Gastroesophageal sphincter (tissue), 4 donors: ENCODE results near the gene GON4L. TPM values are rescaled to one million over a fixed set of nuclear protein-coding genes. Genes with fewer than 3 reads are reported as not detected.
A peak's percentile ranks its signal among the peaks of the same experiment; 100 is the strongest.
"Not testable (repeated sequence)": the region's sequence is repeated elsewhere in the genome, so short reads cannot be mapped to it uniquely, and the experiment has no call there.

Experiments used
- ATAC-seq: fragments of 150-250 bp; one replicate; pipeline ENCODE4 v1.9.1; 2016; ENCODE audit warnings: mild to moderate bottlenecking, moderate library complexity
- H3K27ac ChIP-seq, 4 donors: fragments of 200-600 bp; sonication (generic) in 3 of 4; 1 replicate in 3 of 4; 2 replicates in 1 of 4; pipeline ENCODE4 v1.5.1; 2016 to 2019
- H3K27me3 ChIP-seq: fragments of 200-600 bp; sonication (generic); one replicate; pipeline ENCODE4 v1.5.1; 2019
- H3K36me3 ChIP-seq, 2 donors: fragments of 200-600 bp; sonication (generic); one replicate each; pipeline ENCODE4 v1.5.1; 2019; ENCODE audit warnings: control low read depth in 1 of 2
- H3K4me1 ChIP-seq, 3 donors: fragments of 200-600 bp; sonication (generic); 1 replicate in 2 of 3; 2 replicates in 1 of 3; pipeline ENCODE4 v1.5.1; 2016 to 2019; ENCODE audit warnings: control low read depth in 2 of 3
- H3K4me3 ChIP-seq, 2 donors: fragments of 200-600 bp; sonication (generic); one replicate each; pipeline ENCODE4 v1.5.1; 2019; ENCODE audit warnings: mild to moderate bottlenecking in 1 of 2, moderate library complexity in 1 of 2
- H3K9me3 ChIP-seq, 3 donors: fragments of 200-600 bp; sonication (generic); one replicate each; pipeline ENCODE4 v1.5.1; 2017 to 2019; ENCODE audit warnings: control low read depth in 2 of 3
- EP300 ChIP-seq: sonication (generic); formaldehyde crosslinking; IDR thresholded peaks from one replicate; pipeline ENCODE4 v1.6.1; 2017; ENCODE audit warnings: antibody characterized with exemption, mild to moderate bottlenecking
- POLR2A ChIP-seq, 2 donors: fragments of 450-650 bp; IDR thresholded peaks; one replicate each; pipeline ENCODE4 v1.6.1; 2017; ENCODE audit warnings: antibody characterized with exemption in 2 of 2, mild to moderate bottlenecking in 2 of 2, moderate library complexity in 1 of 2
- POLR2AphosphoS5 ChIP-seq: sonication (generic); formaldehyde crosslinking; IDR thresholded peaks from one replicate; pipeline ENCODE4 v1.6.1; 2017; ENCODE audit warnings: antibody characterized with exemption
- WGBS, 2 donors: methylation state at CpG; one replicate each; pipeline ENCODE4 v1.1.5; 2018; ENCODE audit warnings: low coverage in 1 of 2; 5-methylcytosine and 5-hydroxymethylcytosine counted together
- total RNA-seq, 4 donors: library from RNA; depleted of rRNA; stranded (reverse); fragments of >200 nt; gene quantifications; one replicate each; pipeline ENCODE4 v1.1.0, GENCODE V29; 2016
- TF ChIP-seq, protein P1 (sequence below), 4 experiments: fragments of 200-600 bp in 2 of 4; fragments of 450-650 bp in 2 of 4; sonication (generic) in 1 of 4; IDR thresholded peaks; one replicate each; pipeline ENCODE4 v1.5.1; 2017 to 2019; ENCODE audit warnings: antibody characterized with exemption in 4 of 4, mild to moderate bottlenecking in 2 of 4, moderate library complexity in 2 of 4

Gene GON4L
- total RNA-seq, 4 donors from 2014 or later, result 16.6 to 55.1 (median 35.9) TPM

DNA sequence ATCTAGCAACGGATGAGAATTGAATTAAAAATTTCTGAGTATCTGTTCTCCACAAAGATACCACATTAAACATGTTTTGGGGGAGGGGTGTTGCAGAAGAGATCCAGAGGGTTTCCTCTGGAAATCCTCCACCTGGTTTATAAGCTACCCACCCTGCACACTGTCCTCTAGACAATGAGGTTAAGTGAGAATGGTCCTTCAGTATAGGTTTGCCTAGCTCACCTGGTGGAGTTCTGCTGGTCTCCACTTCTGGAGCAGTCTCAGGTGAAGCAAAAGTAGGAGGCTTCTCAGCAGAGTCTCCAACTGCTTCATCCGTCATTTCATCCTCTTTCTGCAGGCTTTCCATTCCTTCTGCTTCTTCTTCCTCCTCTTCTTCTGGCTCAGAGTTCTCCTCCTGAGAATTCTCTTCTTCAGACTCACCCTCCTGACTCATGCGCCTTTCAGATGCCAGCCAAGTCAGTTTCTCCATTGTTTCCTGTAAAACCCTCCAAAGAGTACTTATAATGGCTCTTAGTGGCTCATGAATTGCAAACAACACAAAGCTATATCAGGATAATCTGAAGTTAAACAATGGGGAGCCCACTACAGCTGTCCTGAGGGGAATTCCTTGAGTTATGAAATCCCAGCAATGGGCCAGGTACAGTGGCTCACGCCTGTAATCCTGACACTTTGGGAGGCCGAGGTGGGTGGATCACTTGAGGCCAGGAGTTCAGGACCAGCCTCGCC lies 93.8 kb downstream of the GON4L start:
- H3K36me3 ChIP-seq, result peaks cover 0 to 98% of the 10 kb centered on the region in 2 donors
- not testable (repeated sequence) for H3K4me1 ChIP-seq, H3K9me3 ChIP-seq, H3K27me3 ChIP-seq, H3K27ac ChIP-seq, H3K4me3 ChIP-seq
- WGBS, 2 donors, result 76 to 100% methylated on average over 2 to 6 of the region's 6 CpGs
- ATAC-seq, result peak; percentile 75

DNA sequence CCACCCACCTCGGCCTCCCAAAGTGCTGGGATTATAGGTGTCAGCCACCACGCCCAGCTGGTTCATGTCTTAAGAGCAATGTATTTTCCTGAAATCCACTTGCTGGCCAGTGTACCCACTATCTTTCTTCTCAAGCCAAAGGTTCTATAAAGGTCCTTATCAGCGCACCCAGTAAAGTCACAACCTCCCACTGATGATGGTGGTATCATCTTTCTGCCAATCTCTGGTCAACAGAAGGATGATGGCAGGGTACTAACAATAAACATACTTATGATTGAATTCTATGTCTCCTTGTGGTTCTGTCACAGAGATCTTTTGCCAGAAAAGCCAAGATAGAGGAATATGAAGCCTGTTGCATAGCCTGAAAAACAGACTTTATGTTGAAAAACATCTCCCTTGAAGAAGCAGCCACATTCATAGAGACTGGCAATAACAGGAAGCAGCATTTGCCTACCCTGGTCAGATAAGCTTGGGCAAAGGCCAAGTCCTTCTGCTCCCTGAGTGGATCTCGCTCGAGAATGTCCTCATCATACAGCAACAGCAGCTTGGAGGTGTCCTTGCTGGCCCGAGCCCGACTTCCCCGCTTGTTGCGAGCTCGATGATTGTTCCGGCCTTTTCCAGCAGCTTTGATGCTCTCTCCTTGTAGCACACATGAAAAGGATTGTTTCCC lies 95.1 kb downstream of the GON4L start:
- no peaks in the 10 kb centered on the region for H3K27me3 ChIP-seq
- no peaks in the 10 kb centered on the region for H3K9me3 ChIP-seq
- no peaks in the 10 kb centered on the region for H3K4me1 ChIP-seq
- TF ChIP-seq POLR2AphosphoS5 (no peak), EP300 (no peak), POLR2A (IDR thresholded peaks at IDR 0.05) (no peak)
- TF ChIP-seq, protein P1, sequence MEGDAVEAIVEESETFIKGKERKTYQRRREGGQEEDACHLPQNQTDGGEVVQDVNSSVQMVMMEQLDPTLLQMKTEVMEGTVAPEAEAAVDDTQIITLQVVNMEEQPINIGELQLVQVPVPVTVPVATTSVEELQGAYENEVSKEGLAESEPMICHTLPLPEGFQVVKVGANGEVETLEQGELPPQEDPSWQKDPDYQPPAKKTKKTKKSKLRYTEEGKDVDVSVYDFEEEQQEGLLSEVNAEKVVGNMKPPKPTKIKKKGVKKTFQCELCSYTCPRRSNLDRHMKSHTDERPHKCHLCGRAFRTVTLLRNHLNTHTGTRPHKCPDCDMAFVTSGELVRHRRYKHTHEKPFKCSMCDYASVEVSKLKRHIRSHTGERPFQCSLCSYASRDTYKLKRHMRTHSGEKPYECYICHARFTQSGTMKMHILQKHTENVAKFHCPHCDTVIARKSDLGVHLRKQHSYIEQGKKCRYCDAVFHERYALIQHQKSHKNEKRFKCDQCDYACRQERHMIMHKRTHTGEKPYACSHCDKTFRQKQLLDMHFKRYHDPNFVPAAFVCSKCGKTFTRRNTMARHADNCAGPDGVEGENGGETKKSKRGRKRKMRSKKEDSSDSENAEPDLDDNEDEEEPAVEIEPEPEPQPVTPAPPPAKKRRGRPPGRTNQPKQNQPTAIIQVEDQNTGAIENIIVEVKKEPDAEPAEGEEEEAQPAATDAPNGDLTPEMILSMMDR (IDR thresholded peaks at IDR 0.05), result no peak
- peaks cover 0 to 95% of the 10 kb centered on the region in 2 donors for H3K36me3 ChIP-seq
- 93 to 95% methylated on average over 9 to 11 of the region's 11 CpGs for WGBS, 2 donors
- H3K4me3 ChIP-seq, result no peak overlapping the region
- ATAC-seq, result no peak
- H3K27ac ChIP-seq, result no peak overlapping the region

DNA sequence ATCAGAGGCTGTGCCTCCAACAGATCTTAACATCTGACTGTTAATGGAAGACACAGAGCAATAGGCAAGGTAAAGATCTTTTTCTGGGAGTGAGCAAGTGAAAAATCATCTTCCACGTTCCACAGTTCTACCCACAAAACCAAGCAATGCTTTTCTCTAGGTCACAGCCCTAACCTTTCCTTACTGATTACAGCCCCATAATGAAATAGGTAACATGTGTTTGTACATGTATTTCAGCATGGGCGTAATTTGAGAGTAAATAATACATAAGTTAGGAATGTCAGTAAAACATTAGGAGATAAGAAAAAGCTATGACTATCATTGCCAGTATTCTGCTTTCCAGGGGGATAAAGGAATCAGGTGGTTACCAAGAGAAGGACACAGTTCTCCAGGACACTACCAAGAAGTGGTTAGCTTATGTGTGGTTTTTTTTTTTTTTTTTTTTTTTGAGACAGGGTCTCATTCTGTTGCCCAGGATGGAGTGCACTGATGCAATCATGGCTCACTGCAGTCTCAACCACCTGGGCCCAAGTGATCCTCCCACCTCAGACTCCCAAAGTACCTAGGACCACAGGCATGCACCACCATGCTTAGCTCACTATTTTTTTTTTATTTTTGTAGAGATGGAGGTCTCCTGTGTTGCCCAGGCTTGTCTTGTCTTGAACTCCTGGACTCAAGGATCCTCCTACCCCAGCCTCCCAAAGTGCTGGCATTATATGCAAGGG lies 96.1 kb downstream of the GON4L start:
- Histone ChIP-seq H3K4me1 (no peaks in the 10 kb centered on the region), H3K36me3 (peaks cover 0 to 95% of the 10 kb centered on the region in 2 donors), H3K27me3 (no peaks in the 10 kb centered on the region), H3K9me3 (no peaks in the 10 kb centered on the region), H3K27ac (no peak overlapping the region), H3K4me3 (no peak overlapping the region)
- WGBS, 2 donors, result 81 to 84% methylated on average over 2 of the region's 2 CpGs
- ATAC-seq, result no peak
- TF ChIP-seq POLR2A (IDR thresholded peaks at IDR 0.05) (no peak), POLR2AphosphoS5 (no peak), EP300 (no peak)
- TF ChIP-seq, protein P1 (IDR thresholded peaks at IDR 0.05), result no peak

DNA sequence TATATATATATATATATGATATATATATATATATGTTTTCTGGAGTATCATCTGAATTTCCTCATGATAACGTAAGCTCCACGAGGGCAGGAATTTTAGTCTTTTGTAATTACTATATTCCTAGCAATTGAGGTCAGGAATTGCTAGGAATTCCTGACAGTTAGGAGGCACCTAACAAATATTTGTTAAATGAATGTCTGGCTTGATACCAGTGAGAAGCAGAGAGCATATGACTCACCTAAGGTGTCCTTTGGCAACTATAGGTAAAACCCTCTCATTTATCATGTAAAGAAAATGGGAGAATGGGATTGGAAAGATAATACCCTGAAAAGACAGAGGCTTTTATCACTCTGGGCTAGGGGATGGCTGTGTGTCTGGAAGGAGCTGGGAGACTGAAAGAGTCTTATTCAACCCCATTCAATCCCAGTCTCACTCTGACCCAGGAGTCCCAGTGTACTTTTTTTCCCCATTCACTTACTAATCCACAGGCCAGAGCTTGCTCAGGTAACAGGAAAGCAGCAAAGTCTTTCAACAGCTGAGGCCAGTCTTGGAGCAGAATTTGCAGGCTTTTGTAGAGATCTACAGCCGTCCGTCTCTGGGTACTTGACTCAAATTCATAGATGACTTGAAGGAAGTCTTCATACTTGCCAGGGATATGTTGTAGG lies 96.9 kb downstream of the GON4L start:
- H3K36me3 ChIP-seq, result peaks cover 0 to 95% of the 10 kb centered on the region in 2 donors
- no peaks in the 10 kb centered on the region for H3K4me1 ChIP-seq
- WGBS, 2 donors, result 85 to 93% methylated on average over 2 to 4 of the region's 4 CpGs
- no peak for ATAC-seq
- H3K4me3 ChIP-seq, result no peak overlapping the region
- no peak for TF ChIP-seq EP300
- TF ChIP-seq POLR2A (IDR thresholded peaks at IDR 0.05), result no peak
- TF ChIP-seq POLR2AphosphoS5, result no peak
- TF ChIP-seq, protein P1 (IDR thresholded peaks at IDR 0.05), result no peak
- no peaks in the 10 kb centered on the region for H3K27me3 ChIP-seq
- H3K27ac ChIP-seq, result no peak overlapping the region
- H3K9me3 ChIP-seq, result no peaks in the 10 kb centered on the region

DNA sequence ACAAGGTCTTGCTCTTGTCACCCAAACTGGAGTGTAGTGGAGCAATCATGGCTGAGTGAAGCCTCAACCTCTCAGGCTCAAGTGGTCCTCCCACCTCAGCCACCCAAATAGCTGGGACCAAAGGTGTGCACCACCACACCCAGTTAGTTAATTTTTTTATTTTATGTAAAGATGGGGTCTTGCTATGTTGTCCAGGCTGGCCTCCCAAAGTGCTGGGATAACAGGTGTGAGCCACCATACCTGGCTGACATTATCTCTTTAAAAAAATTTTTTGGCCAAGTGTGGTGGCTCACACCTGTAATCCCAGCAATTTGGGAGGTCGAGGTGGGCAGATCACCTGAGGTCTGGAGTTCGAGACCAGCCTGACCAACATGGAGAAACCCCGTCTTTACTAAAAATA lies 98.0 kb downstream of the GON4L start:
- H3K9me3 ChIP-seq, ATAC-seq, H3K27ac ChIP-seq, H3K4me1 ChIP-seq, H3K4me3 ChIP-seq, H3K27me3 ChIP-seq: not testable (repeated sequence)
- peaks cover 0 to 95% of the 10 kb centered on the region in 2 donors for H3K36me3 ChIP-seq
- 100% methylated on average over 3 of the region's 3 CpGs; no CpG with 5 or more reads in 1 of the 2 donors for WGBS, 2 donors

DNA sequence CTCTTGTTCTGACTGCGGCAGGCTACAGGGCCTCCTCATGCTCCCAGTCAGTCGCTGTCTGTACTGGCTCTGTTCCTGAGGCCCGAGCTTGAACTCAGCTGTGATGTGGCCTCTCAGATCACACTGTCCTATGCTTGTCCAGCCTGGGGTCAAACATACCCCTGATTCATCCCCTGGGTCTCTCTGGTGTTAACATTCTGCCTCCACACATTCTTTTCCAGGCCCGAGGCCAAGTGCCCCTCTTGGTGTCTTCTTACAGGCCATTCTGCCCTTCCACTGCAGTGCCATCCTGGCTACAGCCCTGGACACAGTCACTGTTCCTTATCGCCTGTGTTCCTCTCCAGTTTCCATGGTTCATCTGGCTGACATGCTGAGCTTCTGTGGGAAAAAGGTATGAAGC lies 108.9 kb downstream of the GON4L start:
- not testable (repeated sequence) for H3K4me3 ChIP-seq, ATAC-seq, H3K27ac ChIP-seq, H3K27me3 ChIP-seq, H3K4me1 ChIP-seq, H3K9me3 ChIP-seq
- WGBS, 2 donors, result 60 to 78% methylated on average over 1 to 5 of the region's 5 CpGs
- peaks cover 0 to 48% of the 10 kb centered on the region in 2 donors for H3K36me3 ChIP-seq

DNA sequence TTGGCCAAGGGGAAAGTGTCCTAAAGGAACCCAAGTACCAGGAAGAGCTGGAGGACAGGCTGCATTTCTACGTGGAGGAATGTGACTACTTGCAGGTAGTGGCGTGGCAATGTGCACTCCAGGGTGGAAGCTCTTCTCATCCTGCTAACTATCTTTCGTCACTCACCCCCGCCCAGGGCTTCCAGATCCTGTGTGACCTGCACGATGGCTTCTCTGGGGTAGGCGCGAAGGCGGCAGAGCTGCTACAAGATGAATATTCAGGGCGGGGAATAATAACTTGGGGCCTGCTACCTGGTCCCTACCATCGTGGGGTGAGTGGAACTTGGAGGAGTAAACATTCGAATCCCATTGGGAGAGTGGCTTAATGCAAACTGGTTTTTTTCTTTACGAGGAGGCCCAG lies 109.4 kb downstream of the GON4L start:
- peaks cover 0 to 42% of the 10 kb centered on the region in 2 donors for H3K36me3 ChIP-seq
- H3K27me3 ChIP-seq, H3K27ac ChIP-seq, ATAC-seq, H3K4me1 ChIP-seq, H3K4me3 ChIP-seq, H3K9me3 ChIP-seq: not testable (repeated sequence)
- 81 to 91% methylated on average over 4 of the region's 12 CpGs for WGBS, 2 donors
